Measurements from ENCODE around the gene TBK1.

GRCh38 chr12:64473176-64473575, 21.3 kb downstream of the TBK1 start:
- TF ChIP-seq CTCF (conservative IDR thresholded peaks at IDR 0.05; ENCODE audit: low read depth, low read length) (no peak), EZH2 (IDR thresholded peaks at IDR 0.05; ENCODE audit: borderline replicate concordance, low read depth, low read length, poor library complexity, severe bottlenecking) (no peak)
